NCI-H510A (cell line): ENCODE results near the gene CD151.

Experiments
- DNase-seq: peaks from one replicate; lab custom pipeline; 2025; lab: John Stamatoyannopoulos, UW

The CD151 gene

GRCh38 chr11:829176-829846 is 3.4 kb upstream of the CD151 start:
- no peak for DNase-seq

- no peak for DNase-seq
These were observed 2.9 kb upstream of the CD151 start for GRCh38 chr11:829847-830294.

DNA sequence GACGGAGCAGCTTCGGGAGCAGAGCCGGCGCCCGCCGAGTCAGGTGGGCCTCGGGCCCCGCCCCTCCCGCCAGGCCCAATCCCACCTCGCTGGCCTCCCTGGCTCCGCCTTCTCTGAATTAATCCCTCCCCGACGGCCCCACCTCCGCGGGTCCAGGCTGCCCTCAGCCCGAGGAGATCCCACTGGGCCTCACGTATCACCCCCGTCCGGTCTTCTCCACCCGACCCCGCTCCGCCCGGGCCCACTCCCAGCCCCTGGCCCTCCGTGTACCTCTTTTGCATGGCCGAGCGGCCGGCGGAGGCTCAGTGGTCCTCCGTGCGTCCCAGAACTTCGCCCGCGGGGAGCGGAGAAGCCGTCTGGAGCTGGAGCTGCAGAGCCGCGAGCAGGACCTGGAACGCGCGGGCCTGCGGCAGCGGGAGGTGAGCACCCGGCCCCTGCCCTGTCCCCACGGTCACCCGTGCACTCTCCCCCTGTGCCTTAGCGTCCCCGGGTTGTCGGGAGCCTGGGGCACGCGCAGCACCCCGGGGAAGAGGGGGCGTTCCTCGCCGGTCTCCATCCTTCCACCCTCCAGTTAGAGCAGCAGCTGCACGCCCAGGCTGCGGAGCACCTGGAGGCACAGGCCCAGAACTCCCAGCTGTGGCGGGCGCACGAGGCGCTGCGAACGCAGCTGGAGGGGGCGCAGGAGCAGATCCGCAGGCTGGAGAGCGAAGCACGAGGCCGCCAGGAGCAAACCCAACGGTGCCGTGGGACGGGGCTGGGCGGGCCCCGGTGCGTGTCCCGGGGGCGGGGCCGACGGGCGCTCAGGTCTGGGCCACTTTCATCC is 2.2 kb upstream of the CD151 start:
- DNase-seq: no peak

GRCh38 chr11:831118-831864 is 1.5 kb upstream of the CD151 start:
- DNase-seq: no peak

DNA sequence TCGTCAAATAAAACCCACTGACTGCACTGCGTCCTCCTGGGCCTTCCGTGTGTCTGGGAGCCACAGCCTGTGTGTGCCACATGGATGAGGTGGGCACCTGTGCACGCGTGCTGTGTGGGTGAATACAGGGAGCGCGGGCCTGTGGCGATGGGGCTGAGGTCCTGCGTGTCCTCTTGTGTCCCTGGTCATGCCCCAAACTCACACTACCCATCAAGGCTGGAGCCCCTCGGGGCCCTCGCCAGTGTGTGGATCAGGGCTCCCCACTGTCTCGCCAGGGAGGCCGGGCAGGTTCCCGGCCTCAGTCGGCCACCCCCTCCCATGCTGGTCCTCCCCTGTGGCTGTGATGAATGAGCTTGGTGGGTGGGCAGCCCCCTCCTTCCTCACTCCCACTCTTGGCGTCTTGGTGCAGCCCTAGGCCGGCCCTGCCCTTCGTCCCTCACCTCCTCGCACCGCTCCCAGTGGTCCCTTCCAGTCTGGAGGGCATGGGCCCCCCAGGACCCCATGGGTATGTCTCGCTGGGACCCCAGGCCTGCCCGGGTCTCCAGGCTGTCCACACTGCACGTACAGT is 707 bp upstream of the CD151 start:
- DNase-seq: no peak

- DNase-seq: no peak
These were observed 501 bp downstream of the CD151 start for GRCh38 chr11:833114-833791.

DNA sequence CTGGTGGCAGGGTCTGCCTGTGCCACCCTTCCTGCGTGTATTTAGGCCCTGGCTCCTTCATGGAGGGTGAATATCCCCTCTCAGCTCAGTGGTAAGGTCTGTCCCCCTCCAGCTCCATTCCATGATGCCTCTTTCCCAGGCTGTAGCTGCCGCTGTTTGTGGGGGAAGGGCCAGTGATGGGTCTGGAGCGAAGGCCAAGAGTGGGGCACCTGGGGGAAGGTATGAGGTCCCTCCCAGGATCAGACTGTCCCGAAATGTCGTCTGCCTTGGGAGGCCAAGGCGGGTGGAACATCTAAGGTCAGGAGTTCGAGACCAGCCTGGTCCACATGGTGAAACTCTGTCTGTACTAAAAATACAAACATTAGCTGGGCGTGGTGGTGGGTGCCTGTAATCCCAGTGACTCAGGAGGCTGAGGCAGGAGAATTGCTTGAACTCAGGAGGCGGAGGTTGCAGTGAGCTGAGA is 1.1 kb downstream of the CD151 start:
- DNase-seq: no peak

DNA sequence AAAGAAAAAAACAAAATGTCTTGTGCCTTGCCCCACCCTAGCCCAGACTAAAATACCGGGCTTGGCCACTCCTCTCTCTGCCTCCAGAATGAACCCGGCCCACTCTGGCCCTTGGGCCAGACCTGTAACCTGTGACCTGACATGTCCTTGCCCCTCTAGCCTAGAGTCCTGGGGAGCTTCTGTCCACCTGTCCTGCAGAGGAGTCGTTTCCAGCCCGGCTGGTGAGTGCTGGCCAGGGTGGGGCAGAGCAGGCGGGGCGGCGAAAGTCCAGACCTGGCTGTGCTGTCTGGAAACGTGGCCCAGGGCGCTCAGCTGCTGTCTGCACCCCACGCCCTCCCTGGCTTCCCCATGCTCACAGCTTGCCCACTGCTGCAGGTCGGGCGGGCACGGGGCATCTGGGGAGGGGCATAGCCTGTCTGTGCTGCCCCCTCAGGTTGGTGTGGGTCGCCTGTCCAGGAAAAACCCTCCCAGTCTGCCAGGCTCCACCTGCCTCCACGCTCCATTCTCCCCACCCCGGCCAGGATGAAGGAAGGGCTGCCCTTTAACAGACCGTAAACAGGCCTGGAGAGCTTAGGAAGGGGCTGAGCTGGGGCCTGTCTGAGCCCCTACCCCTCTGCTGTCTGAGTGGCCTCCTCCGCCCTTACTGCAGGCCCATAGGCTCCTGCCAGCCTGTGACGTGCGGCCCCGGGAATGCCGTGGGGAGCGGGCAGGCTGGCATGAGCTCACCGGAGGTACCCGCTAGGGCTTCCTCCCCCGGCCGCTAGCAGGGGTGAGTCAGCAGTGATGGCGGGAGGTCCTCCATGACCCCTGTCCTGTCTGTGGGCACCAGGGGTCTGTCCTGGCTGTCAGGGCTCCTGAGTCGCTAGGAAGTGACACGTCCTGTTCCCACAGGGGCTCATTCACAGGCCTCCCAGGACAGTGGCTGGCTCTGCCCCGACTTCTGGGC is 1.9 kb downstream of the CD151 start:
- DNase-seq: no peak

DNA sequence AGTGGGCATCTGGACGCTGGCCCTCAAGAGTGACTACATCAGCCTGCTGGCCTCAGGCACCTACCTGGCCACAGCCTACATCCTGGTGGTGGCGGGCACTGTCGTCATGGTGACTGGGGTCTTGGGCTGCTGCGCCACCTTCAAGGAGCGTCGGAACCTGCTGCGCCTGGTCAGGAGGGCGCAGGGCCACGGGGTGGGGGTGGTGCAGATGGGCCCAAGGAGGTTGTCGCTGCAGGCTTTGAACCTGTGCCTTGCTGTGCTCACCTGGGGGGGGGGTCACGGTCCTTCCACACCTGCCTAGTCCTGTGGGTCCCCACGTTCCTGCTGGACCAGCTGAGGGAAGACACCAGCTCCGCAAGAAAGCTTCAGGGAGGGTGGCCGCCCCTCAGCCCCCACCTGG is 3.5 kb downstream of the CD151 start:
- no peak for DNase-seq

- no peak for DNase-seq
These were observed 3.9 kb downstream of the CD151 start for GRCh38 chr11:836700-837099.

DNA sequence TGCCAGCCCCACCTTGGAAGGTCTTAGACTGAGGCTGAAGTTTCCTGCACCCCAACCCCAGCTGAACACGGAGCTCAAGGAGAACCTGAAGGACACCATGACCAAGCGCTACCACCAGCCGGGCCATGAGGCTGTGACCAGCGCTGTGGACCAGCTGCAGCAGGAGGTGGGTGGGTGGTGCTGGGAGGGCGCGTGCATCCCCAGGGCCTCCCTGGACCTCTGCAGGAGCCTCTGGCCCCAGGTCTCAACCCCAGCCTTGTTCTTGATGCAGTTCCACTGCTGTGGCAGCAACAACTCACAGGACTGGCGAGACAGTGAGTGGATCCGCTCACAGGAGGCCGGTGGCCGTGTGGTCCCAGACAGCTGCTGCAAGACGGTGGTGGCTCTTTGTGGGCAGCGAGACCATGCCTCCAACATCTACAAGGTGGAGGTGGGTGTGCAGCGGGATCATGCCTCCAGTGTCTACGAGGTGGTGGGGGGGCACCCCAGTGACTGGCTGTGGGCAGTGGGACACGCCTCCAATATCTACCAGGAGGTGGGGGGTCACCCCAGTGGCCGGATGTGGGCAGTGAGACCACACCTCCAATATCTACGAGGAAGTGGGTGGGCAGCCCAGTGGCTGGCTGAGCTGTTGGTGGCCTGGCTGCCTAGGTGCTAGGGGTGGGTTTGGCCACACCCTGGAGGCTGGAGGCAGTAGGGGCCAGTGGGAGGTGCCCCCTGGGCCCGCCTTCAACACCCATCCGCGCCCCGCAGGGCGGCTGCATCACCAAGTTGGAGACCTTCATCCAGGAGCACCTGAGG is 4.6 kb downstream of the CD151 start:
- DNase-seq: no peak

DNA sequence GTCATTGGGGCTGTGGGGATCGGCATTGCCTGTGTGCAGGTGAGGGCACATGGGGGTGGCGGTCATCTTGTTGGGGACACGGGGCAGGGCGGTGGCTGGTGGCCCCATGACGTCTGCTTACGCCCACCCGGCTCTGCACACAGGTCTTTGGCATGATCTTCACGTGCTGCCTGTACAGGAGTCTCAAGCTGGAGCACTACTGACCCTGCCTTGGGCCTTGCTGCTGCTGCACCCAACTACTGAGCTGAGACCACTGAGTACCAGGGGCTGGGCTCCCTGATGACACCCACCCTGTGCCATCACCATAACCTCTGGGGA is 5.2 kb downstream of the CD151 start:
- no peak for DNase-seq

DNA sequence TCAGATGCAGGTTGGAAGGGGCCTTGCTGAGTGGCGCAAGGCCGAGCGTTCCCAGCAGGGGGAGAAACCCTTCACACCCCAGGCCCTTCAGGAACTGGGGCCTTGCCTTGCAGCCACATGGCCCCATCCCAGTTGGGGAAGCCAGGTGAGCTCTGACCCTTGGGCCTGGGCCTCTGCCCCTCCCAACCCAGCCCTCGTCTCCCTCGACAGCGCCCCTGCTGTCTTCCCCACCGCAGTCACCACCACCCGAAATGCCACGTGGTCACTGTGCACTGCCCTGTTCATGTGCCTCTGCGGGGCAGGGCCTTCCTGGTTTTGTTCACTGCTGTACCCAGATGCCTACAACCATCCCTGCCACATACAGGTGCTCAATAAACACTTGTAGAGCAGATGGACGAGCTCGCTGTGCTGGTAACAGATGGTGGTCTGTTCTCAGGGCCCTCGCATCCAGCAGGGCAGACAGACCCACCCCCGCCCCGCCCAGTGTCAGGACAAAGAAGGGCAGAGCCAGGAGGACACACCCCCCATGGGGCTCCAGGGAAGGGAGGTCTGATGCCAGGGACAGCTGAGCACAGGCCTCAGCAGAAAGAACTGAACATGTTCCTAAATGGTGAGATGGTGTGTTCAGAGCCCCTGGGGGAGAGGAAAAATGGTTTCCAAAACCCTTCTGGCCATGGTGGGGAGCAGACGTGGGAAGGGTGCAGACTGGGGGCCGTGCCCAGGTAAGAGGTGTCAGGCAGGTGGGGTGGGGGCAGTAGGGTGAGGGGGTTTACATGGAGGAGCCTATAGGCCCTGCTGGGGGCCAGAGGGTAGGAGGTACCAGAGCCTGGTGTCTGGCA is 5.9 kb downstream of the CD151 start:
- DNase-seq: no peak

- no peak for DNase-seq
These were observed 6.5 kb downstream of the CD151 start for GRCh38 chr11:839280-839623.

- no peak for DNase-seq
These were observed 7.3 kb downstream of the CD151 start for GRCh38 chr11:839875-840617.

- no peak for DNase-seq
These were observed 9.2 kb downstream of the CD151 start for GRCh38 chr11:841981-842369.

GRCh38 chr11:842370-843002 is 9.7 kb downstream of the CD151 start, which contains the start of the genes POLR2L and TSPAN4:
TSS of gene POLR2L (minus strand) at chr11:842529. CDS start at chr11:842508, 21 bp downstream.
TSS of gene TSPAN4 (plus strand) at chr11:842852. CDS start at chr11:850305, 7,453 bp downstream.
- DNase-seq: peak; percentile 73
